ENCODE results near the gene RAPGEF5. TPM values are rescaled to one million over a fixed set of nuclear protein-coding genes. Genes with fewer than 3 reads are reported as not detected.

Gene RAPGEF5
- total RNA-seq, 1 experiment from 2014 or later, result 9.3 TPM

- no peak for DNase-seq (ENCODE audit: low spot score)
These were observed 164.2 kb downstream of the RAPGEF5 start for GRCh38 chr7:22192801-22193200.

- DNase-seq (ENCODE audit: low spot score), result no peak
These were observed 166.2 kb downstream of the RAPGEF5 start for GRCh38 chr7:22190736-22191135.

GRCh38 chr7:22189741-22190140, 167.2 kb downstream of the RAPGEF5 start:
- DNase-seq (ENCODE audit: low spot score), result no peak

DNA sequence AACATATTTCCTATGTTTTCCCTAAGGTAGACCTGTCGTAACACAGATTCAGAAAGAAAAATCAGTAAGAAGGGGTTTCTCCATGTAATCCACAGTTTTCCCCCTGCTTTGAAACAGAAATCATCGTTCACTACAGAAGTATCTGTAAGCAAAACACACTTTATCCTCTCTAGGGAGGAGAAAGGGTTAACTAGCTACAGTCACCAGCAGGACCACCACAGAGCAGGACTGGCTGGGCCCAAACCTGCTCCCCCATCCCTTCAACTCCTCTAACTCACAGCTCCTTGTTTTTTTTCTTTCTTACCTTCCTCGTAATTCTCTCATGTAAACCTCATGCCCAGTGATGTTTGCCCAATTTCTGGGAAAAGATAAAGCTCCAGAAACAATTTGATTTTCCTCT, 167.7 kb downstream of the RAPGEF5 start:
- DNase-seq (ENCODE audit: low spot score), result no peak

DNA sequence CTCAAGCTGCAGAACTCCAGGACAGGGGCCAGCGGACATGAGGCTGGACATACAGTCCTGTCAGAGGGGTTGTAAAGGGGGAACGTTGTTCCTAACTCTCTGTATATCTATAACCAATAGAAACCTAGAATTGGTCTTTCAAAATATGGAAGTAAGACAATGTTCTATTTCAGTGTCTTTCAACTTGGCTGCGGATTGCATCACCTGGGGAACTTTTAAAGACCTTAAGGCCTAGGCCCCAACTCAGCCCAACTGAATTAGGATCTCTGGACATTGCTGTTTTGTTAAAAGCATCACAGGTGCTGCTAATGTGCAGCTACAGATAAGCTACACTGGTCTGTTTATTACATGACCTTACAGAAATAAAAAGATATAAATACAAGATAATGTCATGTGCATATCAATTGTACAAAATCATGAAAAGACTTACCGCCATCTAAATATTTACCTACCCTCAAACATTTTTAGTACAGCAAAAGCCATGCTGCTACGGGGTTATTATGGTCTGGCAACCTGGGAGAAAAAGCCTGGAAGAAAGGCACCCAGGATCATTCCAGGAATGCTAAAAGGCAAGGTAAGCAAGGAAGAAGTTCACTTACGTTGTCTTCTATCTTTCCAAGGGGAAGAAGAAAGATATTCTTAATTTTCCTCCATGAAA, 169.1 kb downstream of the RAPGEF5 start:
- DNase-seq (ENCODE audit: low spot score), result no peak

DNA sequence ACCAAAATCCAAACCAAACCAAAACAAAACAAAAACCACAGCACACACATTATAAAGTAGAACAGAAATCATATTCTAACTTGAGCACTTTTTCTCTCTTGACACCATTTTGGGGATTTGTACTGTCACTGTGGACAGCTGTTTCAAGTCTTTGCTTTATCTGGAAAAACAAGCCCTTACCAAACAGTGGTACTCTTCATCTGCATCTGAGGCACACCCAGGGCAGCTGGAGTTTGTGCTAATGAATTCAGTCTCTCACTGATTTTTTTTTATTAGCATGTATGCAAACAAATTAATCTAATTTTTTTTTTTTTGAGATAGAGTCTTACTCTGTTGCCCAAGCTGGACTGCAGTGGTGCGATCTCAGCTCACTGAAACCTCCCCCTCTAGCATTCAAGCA, 171.4 kb downstream of the RAPGEF5 start:
- DNase-seq (ENCODE audit: low spot score), result no peak

GRCh38 chr7:22184549-22185199, 172.3 kb downstream of the RAPGEF5 start:
- DNase-seq (ENCODE audit: low spot score), result no peak

DNA sequence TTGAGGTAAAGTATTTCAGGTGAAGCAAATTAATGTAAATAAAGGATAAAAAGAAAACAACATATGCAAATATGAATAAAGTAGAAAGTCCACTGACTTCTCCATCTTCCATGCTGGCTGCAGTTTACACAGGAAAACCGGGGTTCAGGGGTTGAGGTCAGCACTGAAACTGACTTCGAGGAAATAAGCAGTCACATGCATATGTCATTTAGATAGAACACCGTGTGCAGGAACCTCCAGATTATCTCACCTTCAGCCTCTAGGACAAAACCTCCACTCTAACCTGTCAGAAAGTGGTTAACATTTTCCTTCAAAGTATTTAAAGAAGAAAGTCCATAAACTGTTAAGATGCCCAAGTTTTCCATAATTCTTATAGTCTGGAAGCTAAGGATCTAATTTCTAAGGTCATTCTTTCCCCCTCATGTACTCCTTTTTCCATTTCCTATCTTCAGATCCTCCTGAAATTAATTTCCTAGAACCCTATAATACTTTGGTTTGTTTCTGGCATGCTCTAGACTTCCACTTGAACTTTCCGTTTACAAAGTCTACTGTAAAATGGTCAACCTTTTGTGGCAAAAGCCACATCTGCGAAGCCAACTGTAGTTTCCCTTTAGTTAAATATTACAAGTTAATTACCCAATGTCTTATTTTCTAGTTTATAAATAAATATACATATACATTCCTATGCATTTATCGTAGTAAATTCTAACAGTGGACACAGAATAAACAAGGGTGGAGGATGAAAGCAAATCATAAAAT, 173.3 kb downstream of the RAPGEF5 start:
- DNase-seq (ENCODE audit: low spot score), result no peak

DNA sequence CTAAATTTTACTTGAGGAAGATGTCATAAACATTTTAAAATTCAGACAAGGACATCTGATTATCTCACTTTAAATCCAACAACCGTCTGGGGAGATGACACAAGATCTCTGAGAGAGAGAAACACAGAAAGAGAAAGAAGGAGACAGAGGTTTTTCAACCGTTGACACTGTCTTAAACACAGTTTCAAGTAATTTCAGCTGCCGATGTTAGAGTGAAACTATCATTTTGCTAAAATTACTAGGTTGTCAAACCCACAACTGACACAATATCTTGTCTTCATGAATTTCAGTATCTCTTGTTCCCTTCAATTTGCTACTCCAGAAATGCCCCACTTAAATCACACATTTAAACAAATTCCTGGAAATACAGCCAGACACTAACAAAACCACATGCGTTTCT, 174.8 kb downstream of the RAPGEF5 start:
- no peak for DNase-seq (ENCODE audit: low spot score)

- DNase-seq (ENCODE audit: low spot score), result no peak
These were observed 175.3 kb downstream of the RAPGEF5 start for GRCh38 chr7:22181663-22182062.

DNA sequence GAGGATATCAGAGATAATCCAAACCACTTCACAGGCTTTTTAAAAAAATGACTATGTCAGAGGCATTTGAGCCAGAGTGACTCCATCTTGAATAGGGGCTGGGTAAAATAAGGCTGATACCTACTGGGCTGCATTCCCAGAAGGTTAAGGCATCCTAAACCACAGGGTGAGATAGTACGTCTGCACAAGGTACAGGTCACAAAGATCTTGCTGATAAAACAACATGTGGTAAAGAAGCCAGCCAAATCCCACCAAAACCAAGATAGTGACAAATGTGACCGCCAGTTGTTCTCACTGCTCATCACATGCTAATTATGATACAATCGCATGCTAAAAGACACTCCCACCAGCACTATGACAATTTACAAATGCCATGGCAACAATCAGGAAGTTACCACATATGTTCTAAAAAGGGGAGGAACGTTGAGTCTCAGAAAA, 177.5 kb downstream of the RAPGEF5 start:
- DNase-seq (ENCODE audit: low spot score), result no peak

GRCh38 chr7:22178735-22179134, 178.2 kb downstream of the RAPGEF5 start:
- DNase-seq (ENCODE audit: low spot score), result no peak

DNA sequence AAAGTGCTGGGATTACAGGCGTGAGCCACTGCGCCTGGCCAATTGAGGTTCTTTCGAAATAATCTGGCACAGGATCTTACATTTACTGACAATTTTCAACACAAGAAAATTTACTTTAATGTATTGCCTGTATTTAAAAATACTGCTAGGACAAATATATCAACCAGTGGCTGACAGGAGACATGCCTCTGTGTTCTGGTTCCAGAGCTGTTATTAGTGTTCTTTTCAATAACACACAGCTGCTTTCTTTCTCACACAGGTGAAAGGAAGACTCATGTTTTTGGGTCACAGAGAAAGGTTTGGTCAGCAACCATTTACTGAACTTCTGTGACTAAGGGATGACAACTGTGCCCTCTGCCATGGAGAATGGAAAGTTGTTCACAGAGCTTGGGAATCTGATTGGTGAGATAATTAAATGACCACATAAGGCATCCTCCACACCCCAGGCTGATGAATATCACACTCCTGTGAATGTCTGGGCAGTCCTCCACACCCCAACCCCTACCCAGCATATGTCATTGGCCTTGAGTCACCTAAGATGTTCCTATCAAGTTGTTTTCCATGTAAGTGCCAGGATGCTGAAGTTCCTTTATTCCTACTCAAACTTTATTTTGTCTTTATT, 180.1 kb downstream of the RAPGEF5 start:
- DNase-seq (ENCODE audit: low spot score), result no peak

DNA sequence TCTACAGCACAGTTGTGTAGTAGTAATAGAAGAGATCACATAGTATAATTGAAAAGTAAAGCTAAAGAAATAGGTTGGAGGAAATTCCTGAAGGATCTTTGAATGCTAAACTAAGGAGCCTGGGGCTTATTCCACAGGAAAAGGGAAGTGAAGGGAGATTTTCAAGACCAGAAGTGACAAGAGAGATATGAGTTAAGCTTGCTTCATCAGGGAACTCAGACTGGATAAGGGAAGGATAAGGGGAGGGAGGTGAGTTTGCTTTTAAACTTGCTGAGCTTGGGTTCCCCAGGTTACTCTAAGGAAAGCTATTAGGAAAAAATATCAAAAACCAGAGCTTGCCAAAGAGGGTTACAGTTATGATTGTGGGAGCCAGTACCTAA, 182.4 kb downstream of the RAPGEF5 start:
- DNase-seq (ENCODE audit: low spot score), result peak; percentile 14

- peak; percentile 63 for DNase-seq (ENCODE audit: low spot score)
These were observed 183.0 kb downstream of the RAPGEF5 start for GRCh38 chr7:22173685-22174573.

DNA sequence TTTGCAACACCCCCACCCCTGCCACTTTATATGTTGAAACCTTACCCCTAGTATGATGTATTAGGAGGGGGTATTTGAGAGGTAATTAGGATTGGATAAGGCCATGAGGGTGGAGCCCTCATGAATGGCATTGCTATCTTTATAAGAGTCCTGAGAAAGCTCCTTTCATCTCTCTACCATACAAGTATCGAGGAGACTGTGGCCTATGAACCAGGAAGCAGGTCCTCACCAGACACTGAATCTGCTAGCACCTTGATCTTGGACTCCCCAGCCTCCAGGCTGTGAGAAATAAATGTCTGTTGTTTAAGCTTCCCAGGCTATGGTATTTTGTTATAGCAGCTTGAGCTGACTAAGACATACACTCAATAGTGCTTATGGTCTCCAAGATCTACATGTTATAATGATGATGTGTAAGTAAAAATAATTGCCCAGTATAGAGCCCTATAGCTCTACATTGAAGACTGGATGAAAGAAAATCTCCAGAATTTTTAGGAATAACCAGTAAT, 188.8 kb downstream of the RAPGEF5 start:
- no peak for DNase-seq (ENCODE audit: low spot score)

DNA sequence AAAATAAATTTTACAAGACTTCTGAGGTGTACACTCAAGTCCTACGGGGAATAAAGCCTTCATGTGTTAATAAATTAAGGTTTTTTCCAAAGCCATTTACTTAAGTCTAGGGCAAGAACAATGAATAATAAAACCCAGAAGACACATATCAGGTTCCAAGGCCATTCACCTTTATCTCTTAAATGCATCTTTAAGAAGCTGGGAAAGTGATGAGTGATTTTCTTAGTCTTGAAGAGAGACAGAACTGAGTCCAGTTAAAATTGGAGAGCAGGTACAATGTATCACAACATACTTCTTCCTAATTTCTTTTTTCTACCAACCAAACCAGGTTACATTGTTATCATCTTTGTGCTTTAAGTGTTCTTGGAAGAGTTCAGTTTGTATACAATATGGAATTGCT, 189.5 kb downstream of the RAPGEF5 start:
- DNase-seq (ENCODE audit: low spot score), result no peak

DNA sequence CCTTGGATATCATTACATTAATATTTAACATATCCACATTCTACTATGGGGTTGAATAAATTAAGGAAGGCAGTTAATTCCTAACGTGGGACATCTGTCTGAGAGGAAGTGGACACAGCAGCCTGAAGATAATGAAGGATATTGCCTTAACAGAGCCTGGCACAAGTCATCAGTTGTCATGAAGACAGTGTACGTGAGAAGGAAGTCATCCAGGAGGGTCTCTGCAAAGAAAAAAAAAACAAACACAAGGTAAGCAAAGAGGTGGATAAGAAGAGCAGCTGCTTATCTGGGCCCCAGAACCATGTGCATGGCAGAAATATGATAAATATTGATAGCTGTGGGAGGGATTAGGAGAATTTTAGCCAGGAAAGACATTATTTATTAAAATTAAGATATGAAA, 190.0 kb downstream of the RAPGEF5 start:
- no peak for DNase-seq (ENCODE audit: low spot score)

DNA sequence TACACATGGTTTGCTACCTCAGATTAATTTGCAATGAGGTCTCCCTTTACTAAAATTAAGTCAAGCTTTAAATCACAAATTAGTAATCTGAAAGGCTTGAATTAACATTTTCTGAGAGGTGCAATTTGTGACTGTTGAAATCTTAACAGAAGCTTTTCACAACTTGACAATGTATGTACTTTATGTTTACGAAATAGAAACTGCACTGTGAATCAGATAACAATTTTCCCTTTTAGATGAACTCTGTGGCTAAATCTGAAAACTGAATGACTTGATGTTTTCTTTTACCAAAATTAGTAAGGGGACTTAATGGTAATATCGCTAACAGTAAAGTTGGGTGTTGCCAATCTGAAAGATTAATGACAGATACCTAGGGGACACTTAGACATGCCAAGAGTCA, 197.6 kb downstream of the RAPGEF5 start:
- no peak for DNase-seq (ENCODE audit: low spot score)

DNA sequence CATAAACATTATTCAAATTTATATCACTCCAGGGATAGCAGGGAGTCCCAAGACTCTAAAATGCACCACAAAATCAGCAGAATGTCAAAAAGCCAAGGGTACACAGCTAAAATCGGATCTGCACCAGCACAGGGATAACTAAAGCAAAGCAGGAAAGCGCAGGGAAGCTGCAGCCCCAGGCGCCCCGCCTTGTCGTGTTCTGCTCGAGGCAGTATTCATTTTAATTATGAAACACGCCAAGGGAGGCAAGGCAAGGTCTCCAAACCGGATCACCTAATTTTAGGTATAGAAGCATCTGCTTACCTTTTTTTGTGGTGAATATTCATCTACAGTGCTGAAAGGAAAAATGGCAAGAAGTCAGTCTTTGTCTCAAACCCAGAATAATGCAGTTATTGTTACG, 199.4 kb downstream of the RAPGEF5 start:
- DNase-seq (ENCODE audit: low spot score), result no peak

DNA sequence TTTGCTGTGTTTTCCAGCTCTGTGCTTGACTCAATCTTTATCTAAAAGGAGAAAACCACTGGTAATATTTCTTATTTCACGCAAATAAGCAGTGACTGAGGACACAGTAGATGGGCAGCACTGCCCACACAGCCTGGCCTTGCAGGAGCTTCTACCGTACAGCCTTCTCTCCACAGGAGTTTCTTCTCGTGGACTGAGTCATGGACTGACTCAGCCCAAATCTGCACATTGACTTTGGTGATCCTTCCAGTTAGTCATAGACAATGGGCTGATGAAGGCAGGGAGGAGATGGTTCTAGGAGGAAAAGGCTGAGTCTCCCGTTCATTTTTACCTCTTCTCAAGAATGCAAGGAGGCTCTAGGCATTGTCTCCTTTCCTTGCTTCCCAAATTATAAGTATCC, 200.7 kb downstream of the RAPGEF5 start:
- no peak for DNase-seq (ENCODE audit: low spot score)

Measured in HT-29 (cell line).